Activated CD8-positive, alpha-beta T cell treated with anti-CD3 and anti-CD28 coated beads, Interleukin-2, amount 10 ng/mL, durations not matched to agents 7 days and 5 days (primary cell): Measurements from ENCODE around the gene EPDR1. TPM values are rescaled to one million over a fixed set of nuclear protein-coding genes. Genes with fewer than 3 reads are reported as not detected.

Experiments
- ATAC-seq: fragments of 150-1000 bp; cut with Tn5 transposase; one replicate; pipeline ENCODE4 v1.10.0; 2021; ENCODE audit warnings: moderate library complexity
- CTCF ChIA-PET: fragments of 350-600 bp; sonication (Branson Sonifier 250); formaldehyde crosslinking; loops from one replicate; lab custom pipeline; 2021; ENCODE audit warnings: antibody characterized with exemption; lab: Charles Lee
- POLR2A ChIA-PET: fragments of 350-600 bp; sonication (Branson Sonifier 250); formaldehyde crosslinking; loops from one replicate; lab custom pipeline; 2021; ENCODE audit warnings: antibody characterized with exemption; lab: Charles Lee
- DNase-seq: peaks from one replicate; pipeline ENCODE4 v3.0.0-alpha.2; 2020
- H3K27ac Mint-ChIP-seq: one replicate; pipeline ENCODE4 v1.8.0; 2021; ENCODE audit warnings: mild to moderate bottlenecking, mixed read lengths
- H3K27me3 Mint-ChIP-seq: one replicate; pipeline ENCODE4 v1.8.0; 2021; ENCODE audit warnings: low read depth, mixed read lengths
- H3K36me3 Mint-ChIP-seq: one replicate; pipeline ENCODE4 v1.8.0; 2021; ENCODE audit warnings: low read depth, mixed read lengths
- H3K4me1 Mint-ChIP-seq: one replicate; pipeline ENCODE4 v1.8.0; 2021; ENCODE audit warnings: low read depth, mixed read lengths
- H3K4me3 Mint-ChIP-seq: one replicate; pipeline ENCODE4 v1.8.0; 2021; ENCODE audit warnings: mild to moderate bottlenecking, mixed read lengths
- H3K9me3 Mint-ChIP-seq: one replicate; pipeline ENCODE4 v1.8.0; 2022; ENCODE audit warnings: mixed read lengths; ENCODE audit not compliant: insufficient read depth
- total RNA-seq, 2 experiments: library from RNA; stranded (reverse); gene quantifications; one replicate each; pipeline ENCODE4 v1.2.3, GENCODE V29; 2021

EPDR1 gene
- total RNA-seq, 2 experiments from 2014 or later = 0.52 to 1.0 TPM

GRCh38 chr7:37986908-37987330 is 66.5 kb downstream of the EPDR1 start:
- peaks cover 7% of the 10 kb centered on the region for H3K27me3 Mint-ChIP-seq
- ATAC-seq (no peak), DNase-seq (no peak)
- no peaks in the 10 kb centered on the region for H3K36me3 Mint-ChIP-seq
- ChIA-PET CTCF (no interaction called here), POLR2A (interaction anchor here (0.5 kb wide), 1 partner anchor 372 kb away, joined by 3 read pairs; no protein-coding TSS in a partner anchor)
- H3K27ac Mint-ChIP-seq = no peak overlapping the region
- H3K4me3 Mint-ChIP-seq = no peak overlapping the region
- H3K9me3 Mint-ChIP-seq = no peaks in the 10 kb centered on the region
- H3K4me1 Mint-ChIP-seq = no peaks in the 10 kb centered on the region

GRCh38 chr7:37987732-37988131 is 67.3 kb downstream of the EPDR1 start:
- no peak for ATAC-seq
- Mint-ChIP-seq H3K4me3 (no peak overlapping the region), H3K27me3 (peaks cover 7% of the 10 kb centered on the region), H3K36me3 (no peaks in the 10 kb centered on the region), H3K9me3 (no peaks in the 10 kb centered on the region), H3K27ac (no peak overlapping the region), H3K4me1 (no peaks in the 10 kb centered on the region)
- POLR2A ChIA-PET = no interaction called here
- no peak for DNase-seq
- CTCF ChIA-PET = no interaction called here

GRCh38 chr7:37988721-37989650 is 68.5 kb downstream of the EPDR1 start:
- Mint-ChIP-seq H3K9me3 (no peaks in the 10 kb centered on the region), H3K4me1 (no peaks in the 10 kb centered on the region), H3K4me3 (no peak overlapping the region), H3K27ac (no peak overlapping the region), H3K36me3 (no peaks in the 10 kb centered on the region), H3K27me3 (peaks cover 7% of the 10 kb centered on the region)
- no peak for ATAC-seq
- ChIA-PET POLR2A (no interaction called here), CTCF (no interaction called here)
- no peak for DNase-seq

GRCh38 chr7:37990337-37990736 is 69.9 kb downstream of the EPDR1 start:
- H3K36me3 Mint-ChIP-seq = no peaks in the 10 kb centered on the region
- H3K27me3 Mint-ChIP-seq = peaks cover 7% of the 10 kb centered on the region
- H3K9me3 Mint-ChIP-seq = no peaks in the 10 kb centered on the region
- H3K27ac Mint-ChIP-seq = no peak overlapping the region
- no peak overlapping the region for H3K4me3 Mint-ChIP-seq
- DNase-seq (no peak), ATAC-seq (no peak)
- POLR2A ChIA-PET = no interaction called here
- CTCF ChIA-PET = no interaction called here
- H3K4me1 Mint-ChIP-seq = no peaks in the 10 kb centered on the region

GRCh38 chr7:37993060-37993501 is 72.6 kb downstream of the EPDR1 start:
- H3K4me3 Mint-ChIP-seq = no peak overlapping the region
- ATAC-seq = no peak

GRCh38 chr7:37999673-38000072 is 79.2 kb downstream of the EPDR1 start:
- H3K27ac Mint-ChIP-seq = no peak overlapping the region
- H3K27me3 Mint-ChIP-seq = no peaks in the 10 kb centered on the region
- H3K9me3 Mint-ChIP-seq = no peaks in the 10 kb centered on the region
- ATAC-seq (no peak), DNase-seq (no peak)
- ChIA-PET POLR2A (no interaction called here), CTCF (no interaction called here)
- no peaks in the 10 kb centered on the region for H3K36me3 Mint-ChIP-seq
- H3K4me3 Mint-ChIP-seq = no peak overlapping the region
- H3K4me1 Mint-ChIP-seq = no peaks in the 10 kb centered on the region

More at GRCh38 chr7:37993060-37993501, 72.6 kb downstream of the EPDR1 start:
- no peaks in the 10 kb centered on the region for H3K36me3 Mint-ChIP-seq
- no peak for DNase-seq
- no peak overlapping the region for H3K27ac Mint-ChIP-seq
- ChIA-PET POLR2A (no interaction called here), CTCF (no interaction called here)
- peaks cover 3% of the 10 kb centered on the region for H3K27me3 Mint-ChIP-seq
- H3K9me3 Mint-ChIP-seq = no peaks in the 10 kb centered on the region
- H3K4me1 Mint-ChIP-seq = no peaks in the 10 kb centered on the region

- Mint-ChIP-seq H3K4me3 (no peak overlapping the region), H3K9me3 (no peaks in the 10 kb centered on the region), H3K36me3 (no peaks in the 10 kb centered on the region), H3K27me3 (no peaks in the 10 kb centered on the region), H3K4me1 (no peaks in the 10 kb centered on the region), H3K27ac (no peak overlapping the region)
- CTCF ChIA-PET = no interaction called here
- ATAC-seq = no peak
- POLR2A ChIA-PET = no interaction called here
- DNase-seq = no peak
Observed at GRCh38 chr7:38000272-38000671, 79.8 kb downstream of the EPDR1 start.

Other genes starting within 250 kb of the EPDR1 start
- not detected for gene GPR141, start 236.9 kb upstream of the EPDR1 start, total RNA-seq
- not detected for gene NME8, start 72.0 kb upstream of the EPDR1 start, total RNA-seq
- gene SFRP4, start 3.8 kb upstream of the EPDR1 start, total RNA-seq = not detected